Stimulated activated CD8-positive, alpha-beta memory T cell treated with anti-CD3 and anti-CD28 coated beads, Interleukin-4, amount 100 ng/mL, for 1 hour (primary cell): Measurements from ENCODE around the gene TMC2.
"Not testable (repeated sequence)": the region's sequence is repeated elsewhere in the genome, so short reads cannot be mapped to it uniquely, and the experiment has no call there.

Source experiments
- DNase-seq, 2 donors: peaks; one replicate each; pipeline ENCODE4 v3.0.0-alpha.2; 2020; ENCODE audit warnings: low read depth in 2 of 2, low spot score in 1 of 2

TMC2 gene

DNA sequence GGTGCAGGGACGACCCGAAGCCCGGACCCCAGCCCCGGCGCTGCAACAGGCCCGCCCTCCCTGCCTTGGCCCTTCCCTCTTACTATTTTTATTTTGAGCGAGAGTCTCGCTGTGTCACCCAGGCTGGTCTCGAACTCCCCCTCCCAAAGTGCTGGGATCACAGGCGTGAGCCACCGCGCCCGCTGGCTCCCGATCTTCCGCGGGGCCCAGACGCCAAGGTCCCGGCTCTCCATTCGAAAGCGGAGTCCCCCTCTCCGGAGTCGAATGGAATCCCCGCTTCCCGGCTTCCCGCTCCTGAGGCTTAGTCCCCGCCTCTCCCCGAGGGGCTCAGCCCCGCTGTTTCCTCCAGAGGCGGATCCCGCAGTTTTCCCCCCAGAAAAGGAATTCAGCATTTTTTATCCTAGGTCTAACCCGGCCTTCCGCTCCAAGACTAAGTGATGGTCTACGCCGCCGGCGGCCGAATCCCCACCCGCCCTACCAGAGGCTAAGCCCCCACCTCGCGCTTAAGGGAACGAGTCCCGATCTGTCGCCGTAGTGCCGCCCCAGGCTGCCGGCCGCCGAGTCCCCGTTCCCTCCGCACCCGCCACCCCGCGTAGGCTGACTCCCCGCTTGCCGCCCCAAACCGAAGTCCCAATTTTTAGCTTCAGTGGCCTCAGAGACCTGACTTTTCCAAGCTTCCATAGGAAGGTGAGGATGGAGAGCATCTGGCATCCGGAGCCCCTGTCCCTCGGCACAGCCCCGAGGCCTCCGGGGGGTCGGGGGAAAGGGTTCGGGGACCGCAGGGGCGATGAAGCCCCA is 11.5 kb upstream of the TMC2 start:
- DNase-seq: no peak

- DNase-seq: not testable (repeated sequence)
Observed at GRCh38 chr20:2526218-2526583, 10.2 kb upstream of the TMC2 start.

- no peak for DNase-seq
Observed at GRCh38 chr20:2527762-2528161, 8.6 kb upstream of the TMC2 start.

DNA sequence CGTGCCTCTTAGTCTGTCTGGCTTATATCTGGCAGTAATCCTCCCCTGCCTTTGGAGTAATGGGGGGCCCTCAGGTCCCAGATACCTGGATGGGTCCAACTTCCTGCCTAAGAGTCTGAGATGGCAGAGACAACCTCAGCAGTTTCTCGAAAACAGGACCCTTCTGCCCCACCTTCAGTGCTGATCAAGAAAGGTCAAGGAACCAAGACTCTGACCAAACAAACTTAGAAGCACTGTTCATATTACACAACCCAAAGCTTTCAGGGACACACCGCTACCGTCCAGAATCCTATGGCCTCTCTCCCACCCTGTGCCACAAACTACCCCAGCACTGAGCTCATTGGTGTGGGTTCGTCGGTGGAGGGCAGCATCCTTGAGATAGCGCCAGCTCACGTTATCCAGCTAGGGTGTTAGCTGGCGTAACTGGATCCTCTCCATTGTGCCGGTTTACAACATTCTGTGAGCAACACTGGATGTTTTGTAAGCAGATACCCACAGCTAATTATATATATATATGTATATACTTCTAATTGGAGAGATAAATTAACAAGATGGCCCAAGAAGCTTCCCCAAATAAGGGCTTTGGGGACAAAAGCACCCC is 7.6 kb upstream of the TMC2 start:
- no peak for DNase-seq

DNA sequence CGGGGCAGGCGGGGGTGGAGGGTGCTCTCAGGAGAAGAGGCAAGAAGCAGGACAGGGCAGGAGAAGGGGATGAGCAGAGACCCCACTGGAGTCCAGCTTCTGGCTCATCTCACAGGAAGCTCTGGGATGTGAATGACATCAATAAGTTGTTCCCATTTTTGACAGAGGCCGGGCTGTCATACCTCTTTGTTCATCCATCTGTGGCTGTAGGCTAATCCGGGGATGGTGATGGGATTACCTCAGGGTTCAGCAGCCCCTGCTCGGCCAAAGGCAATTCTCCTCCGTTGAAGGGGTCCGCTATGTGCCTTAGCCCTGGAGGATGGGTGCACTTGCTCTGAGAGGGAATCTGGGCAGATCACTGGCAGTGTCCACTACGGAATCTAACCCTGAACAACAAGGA is 3.3 kb upstream of the TMC2 start:
- no peak for DNase-seq

DNA sequence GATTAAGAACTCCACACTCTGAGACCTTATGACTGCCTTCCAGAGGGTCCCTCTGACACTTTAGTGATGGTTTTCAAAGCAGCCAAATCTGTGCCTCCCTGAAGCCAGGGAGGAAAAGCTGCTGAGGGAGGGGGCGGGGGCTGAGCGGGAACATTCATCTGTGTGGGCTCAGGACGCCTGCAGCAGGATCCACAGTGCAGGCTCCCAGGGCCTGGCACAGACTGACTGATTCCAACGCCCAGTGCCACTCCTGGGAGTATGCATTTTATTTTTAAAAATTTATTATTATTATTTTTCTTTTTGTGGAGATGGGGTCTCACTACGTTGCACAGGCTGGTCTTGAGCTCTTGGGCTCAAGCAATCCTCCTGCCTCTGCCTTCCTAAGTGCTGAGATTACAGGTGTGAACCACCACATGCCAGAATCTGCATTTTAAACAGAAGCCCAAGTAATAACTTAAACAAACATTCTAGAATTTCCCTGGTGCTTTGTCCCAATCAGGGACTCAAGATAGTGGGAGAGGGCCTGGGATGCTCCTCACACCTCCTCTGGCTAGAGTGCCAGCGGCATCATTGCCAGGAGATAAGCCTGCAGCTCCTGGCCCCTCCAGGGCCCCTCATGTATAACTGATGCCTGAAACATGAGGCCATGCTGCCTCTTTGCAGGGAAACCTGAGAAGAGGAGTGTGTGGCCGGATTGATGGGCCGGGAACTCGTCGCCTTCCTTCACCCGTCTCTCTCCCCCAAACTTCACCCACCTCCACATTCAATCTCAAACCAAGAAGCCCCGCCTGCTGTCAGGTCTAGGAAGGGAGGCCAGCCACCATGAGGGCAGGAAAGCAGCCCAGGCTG is 438 bp upstream of the TMC2 start:
- no peak for DNase-seq

- DNase-seq: no peak
Observed at GRCh38 chr20:2537101-2537500, 728 bp downstream of the TMC2 start.

DNA sequence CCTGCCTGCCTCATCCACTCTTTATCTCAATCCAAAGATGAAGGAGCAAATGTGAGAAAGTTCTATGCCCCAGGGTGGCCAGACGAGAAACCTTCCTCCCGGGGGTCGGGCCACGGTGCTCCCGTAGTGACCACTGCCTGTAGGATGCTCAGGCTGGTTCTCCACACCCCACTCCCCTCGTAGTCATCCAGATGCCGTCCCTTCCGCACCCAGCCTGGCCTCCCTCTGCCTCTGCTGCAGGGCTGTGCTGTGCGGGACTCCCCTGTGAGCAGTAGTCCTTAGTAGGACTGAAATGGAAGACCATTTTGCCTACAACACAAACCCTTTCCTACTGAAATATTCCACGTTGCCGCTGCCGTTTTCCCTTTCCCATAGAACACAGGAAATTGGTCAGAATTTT is 2.0 kb downstream of the TMC2 start:
- DNase-seq: no peak

GRCh38 chr20:2538931-2539720 is 2.8 kb downstream of the TMC2 start:
- DNase-seq: no peak

DNA sequence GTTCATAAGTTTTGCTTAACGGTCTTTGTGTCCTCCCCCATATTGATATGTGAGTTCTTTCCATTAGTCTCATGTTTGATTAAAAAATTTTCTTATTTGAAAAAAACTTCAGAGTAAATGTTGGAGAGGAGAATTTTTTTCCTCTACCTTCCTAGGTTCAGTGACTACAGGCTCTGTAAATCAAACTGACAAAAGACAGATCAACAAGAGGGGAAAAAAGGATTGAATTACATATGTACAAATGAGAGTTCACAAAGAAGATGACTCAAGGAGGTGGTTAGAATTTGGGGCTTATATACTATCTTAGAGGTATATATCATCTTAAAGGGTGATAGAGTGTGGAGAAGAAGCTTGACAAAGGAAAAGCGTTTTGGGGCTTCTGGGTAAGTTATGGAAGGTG is 5.6 kb downstream of the TMC2 start:
- DNase-seq: no peak

GRCh38 chr20:2542361-2542760 is 6.0 kb downstream of the TMC2 start:
- no peak for DNase-seq

DNA sequence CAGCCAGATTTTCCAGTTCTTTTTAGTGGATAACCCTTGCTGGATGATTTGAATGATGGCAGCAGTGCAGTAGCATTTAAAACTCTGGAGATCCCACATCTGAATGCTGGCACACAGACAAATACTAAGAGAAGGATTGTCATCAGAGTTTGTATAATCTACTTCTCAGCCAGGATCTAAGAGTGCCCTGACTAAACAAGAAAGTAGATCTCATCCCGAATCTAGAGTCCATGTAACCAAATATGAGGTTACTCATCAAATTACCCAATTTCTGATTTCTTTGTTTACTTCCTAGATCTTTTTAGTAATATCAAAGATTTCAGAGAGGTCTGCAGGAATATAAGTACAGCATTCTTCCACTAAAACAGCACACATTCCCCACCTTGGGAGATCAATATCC is 7.8 kb downstream of the TMC2 start:
- DNase-seq: no peak

GRCh38 chr20:2545594-2545993 is 9.2 kb downstream of the TMC2 start:
- DNase-seq: no peak

- no peak for DNase-seq
Observed at GRCh38 chr20:2557873-2558580, 21.7 kb downstream of the TMC2 start.

DNA sequence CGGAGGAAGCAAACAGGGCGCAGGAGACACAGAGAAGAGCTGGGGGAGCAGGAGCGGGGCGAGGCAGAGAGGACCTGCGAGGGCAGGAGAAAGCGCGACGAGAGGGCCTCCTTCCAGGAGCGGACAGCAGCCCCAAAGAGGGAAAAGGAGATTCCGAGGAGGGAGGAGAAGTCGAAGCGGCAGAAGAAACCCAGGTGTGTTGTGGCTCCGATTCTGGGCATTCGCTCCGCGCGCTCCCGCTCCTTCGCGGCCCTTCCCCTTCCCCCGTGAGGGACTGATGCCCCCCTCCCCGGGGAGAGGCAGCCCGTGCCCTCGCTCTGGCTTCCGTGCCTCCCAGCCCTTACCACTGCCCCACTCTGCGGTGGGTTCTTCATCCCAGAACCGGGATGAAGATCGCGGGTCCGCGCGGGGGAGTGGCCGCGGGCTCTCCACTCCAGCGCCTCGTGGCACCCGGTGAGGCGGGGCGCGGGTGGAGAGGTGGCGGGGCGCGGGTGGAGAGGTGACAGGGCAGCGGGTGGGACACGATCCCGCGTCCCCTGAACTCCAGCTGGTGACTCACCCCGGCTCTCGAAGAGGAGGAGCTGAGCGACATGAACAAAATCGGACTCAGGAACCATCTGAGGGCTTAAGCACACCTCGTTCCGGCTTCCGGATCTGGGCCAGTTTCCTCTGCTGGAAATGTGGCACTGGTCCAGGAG is 22.4 kb downstream of the TMC2 start:
- DNase-seq: no peak

- DNase-seq: no peak
Observed at GRCh38 chr20:2559279-2559626, 22.9 kb downstream of the TMC2 start.

DNA sequence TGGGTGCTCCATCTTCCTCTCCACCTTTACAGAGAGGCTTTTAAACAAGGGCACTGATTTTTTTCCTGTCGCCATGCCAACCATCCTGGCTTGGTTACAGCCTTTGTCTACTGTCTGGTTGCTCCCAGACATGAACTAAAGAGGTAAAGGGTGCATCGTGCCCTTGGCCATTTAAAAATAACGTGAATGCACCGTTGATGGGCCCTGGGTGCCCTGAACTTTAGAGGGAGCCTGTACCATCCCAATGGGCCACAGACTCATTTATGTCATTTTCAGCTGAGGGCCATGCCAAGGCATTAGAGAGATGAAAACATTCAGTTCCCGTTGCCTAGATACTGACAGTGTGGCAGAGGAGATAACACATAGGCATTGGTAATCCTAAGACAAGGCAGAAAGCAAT is 23.3 kb downstream of the TMC2 start:
- DNase-seq: no peak

- no peak for DNase-seq
Observed at GRCh38 chr20:2563116-2563515, 26.7 kb downstream of the TMC2 start.

DNA sequence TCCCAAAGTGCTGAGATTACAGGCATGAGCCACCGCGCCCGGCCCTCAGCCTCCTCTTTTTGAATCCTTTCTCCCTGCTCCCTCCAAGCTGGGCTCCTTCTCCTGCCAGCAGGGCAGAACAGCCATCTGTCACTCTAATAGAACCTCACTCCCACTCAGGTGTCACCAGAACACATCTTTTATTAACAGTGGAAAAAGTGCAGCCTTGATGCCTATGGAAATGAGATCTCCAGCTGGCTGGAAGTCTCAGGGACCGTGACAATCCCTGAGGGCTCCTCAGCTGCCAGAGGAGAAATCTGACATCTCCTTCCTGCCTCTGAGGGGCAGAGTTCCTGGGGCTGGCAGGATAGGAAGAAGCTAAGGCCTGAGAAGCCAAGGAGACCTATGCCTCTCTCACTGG is 28.0 kb downstream of the TMC2 start:
- no peak for DNase-seq

DNA sequence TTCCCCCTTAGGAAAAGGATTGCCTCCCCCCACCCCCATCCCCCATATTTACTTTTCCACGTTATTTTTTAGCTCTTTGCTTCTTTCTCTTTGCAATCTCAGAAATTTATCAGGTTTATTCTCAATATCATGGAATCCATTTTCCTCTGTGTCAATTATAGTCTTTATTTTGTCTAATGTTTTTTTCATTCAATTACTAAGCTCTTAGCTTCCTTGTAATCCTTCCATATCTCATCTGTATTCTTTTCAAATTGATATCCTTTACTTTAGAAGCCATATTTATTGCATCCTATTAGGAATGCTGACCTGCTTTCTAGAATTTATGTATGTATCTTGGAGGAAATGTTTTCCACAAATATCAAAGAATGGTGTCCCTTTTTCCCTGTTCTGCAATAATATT is 39.3 kb downstream of the TMC2 start:
- DNase-seq: no peak
